NCI-H524 (cell line): ENCODE results near the gene LRP1-AS.
A peak's percentile ranks its signal among the peaks of the same experiment; 100 is the strongest.
"Not testable (repeated sequence)": the region's sequence is repeated elsewhere in the genome, so short reads cannot be mapped to it uniquely, and the experiment has no call there.

Experiments
- DNase-seq, 2 experiments: peaks; one replicate each; lab custom pipeline; 2025; lab: John Stamatoyannopoulos, UW

The LRP1-AS gene

DNA sequence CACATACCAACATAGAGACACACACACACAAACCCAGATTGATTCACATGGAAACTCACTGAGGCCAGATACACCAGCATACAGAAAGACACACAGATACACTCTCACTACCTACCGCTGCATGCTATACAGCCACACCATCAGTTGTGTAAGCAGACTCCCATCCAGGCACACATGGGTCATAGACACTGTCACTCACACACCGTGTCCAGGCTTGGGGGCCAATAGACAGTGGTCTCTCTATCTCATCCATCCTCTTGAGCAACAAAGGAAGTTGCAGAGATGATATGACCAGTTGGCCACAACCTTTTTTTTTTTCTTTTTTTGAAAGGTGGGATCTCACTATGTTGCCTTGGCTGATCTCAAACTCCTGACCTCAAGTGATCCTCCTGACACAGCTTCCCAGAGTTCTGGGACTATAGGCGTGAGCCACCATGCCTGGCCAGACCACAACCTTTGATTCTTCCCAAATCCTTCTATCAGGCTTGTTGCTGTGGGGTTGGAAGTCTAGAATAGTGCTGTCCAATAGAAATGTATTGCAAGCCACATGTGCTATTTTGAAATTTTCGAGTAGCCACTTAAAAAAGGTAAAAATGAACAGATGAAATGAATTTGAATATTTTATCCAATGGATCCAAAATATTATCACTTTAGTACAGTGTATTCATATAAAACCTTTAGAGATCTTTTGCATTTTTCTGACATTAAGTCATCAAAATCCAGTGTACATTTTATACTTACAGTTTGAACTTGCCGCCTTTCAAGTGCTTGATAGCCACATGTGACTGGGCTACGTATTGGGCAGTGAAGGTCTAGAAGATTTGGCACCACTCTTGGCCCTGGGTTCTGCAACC lies 7.4 kb downstream of the LRP1-AS start:
- no peak for DNase-seq

DNA sequence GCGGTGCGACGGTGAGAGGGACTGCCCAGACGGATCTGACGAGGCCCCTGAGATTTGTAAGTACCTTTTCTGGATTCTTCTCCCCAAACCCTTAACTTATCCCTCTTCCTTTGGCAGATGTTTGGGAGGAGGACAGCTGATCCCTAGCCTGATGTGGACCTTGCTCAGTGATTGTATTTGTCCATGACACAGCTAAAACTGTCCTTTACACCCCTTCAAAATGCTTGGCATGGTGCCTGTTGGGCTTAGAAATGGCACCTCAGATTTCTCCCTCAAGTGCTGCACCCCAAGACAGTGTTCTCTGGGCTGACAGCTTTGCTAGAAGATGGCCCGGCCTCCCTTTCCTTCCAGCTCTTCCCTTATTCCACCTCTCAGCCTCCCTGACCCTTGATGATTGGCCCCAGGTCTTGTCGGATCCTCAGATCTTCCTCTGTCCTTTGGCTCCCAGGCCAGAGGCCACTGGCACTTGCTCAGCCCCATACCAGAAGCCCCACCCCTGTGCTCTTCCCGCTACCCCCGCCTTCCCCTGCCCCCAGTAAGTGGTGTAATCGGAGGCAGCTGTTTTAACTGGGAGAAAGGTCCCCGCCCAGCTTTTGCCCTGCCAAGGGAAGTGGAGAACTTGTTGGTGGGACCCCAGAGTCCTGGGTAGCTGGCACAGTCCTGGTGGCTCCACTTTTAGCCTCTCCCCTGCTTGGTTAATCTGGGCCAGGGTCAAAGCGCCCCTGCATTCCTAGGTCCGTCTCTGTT lies 8.7 kb downstream of the LRP1-AS start:
- DNase-seq, result no peak

DNA sequence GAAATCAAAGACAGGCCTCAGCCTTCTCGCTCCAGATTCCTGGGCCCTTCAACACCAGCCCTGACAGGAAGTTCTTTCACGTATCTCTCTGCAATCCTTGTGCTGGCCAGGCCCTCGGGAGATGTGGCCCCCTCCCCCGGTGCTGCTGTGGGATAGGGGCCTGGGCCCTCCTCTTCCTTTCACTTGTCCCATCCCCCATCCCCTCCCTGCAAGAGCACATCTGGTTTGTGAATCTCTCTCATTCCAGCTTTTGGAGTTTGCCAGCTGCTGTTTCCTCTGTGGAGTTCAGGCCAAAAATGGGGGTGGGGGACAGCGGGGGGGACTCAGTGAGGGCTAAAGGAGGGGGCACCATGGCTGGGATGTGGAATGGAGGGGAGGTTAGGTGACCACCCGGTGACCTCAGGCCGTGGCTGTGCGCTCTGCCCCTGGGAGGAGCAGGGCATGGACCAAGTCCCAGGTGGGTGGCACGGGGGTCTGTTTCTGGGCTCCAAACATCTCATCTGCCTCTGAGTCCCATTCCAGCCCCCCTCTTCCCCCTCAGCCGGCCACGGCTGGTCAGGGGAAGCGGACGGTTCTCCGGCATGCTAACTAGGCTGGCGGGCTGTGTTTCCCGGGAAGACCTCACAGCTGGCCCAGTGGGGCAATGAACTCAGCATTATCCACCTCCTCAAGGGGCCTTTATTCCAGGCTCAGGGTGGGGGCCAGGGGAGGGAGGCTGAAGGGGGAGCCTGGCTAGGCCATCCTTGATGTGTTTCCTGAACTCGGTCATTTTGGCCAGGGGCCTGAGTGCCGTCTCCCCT lies 11.7 kb downstream of the LRP1-AS start:
- DNase-seq, result no peak

DNA sequence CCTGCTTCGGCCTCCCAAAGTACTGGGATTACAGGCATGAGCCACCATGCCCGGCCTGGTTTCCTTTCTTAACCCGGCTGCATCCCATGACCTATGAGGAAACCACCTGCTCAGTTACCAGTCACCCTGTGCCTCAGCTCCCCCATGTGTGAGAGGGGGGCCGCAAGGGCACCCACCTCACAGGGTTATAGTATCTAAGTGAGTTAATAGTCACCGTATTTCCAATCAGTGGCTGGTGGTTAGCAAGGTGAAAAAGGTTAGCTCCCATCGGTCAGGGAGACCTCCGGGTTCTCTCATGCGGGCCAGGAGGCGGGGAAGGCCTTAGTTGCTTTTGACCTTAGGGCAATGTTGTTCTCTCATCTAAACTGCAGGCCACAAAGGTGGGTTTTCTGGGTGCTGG lies 12.5 kb downstream of the LRP1-AS start:
- DNase-seq, result no peak

DNA sequence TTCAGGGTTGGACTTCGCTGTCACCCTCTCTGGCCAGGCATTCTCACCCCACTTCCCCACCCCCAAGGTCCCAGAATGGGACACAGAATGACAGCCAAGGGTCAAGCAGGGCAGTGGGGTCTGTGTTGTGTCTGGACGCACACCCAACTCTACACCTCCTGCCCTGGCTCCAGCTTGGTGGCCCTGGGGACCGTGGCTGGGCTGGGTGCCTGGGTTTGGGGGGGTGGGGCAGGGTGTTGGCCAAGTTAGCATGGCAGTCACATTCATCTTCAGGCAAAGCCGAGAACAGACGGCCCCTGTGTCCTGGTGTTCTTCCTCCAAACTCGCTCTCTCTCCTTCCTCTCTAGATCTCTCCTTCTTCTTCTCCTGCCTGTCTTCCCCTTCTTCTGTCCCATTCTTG lies 13.5 kb downstream of the LRP1-AS start:
- no peak for DNase-seq

DNA sequence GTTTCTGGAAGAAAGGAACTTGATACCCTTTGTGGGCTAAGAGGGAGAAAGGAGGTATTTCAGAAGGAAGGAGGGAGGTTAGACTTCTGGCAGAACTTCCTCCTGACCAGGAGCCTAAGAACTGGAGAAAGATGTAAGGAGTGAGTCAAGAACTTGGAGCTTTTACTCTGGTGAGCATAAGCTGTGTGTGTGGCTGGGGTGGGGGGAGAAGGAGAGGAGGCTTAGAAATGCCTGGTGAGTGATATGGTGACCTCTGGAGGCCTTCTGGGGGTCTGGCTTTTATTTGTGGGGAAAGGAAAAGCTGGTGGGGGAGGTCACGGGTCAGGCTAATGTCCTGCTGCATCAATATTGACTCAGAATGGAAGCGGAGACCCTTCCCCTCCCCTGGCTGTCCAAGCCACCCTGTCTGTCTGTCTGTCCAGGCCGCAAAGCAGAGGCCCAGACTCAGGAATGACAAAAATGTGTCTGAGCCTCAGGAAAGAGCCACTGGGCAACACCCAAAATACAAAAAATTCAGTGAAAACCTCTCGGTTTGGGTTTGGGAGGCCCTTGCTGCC lies 14.3 kb downstream of the LRP1-AS start:
- no peak for DNase-seq

DNA sequence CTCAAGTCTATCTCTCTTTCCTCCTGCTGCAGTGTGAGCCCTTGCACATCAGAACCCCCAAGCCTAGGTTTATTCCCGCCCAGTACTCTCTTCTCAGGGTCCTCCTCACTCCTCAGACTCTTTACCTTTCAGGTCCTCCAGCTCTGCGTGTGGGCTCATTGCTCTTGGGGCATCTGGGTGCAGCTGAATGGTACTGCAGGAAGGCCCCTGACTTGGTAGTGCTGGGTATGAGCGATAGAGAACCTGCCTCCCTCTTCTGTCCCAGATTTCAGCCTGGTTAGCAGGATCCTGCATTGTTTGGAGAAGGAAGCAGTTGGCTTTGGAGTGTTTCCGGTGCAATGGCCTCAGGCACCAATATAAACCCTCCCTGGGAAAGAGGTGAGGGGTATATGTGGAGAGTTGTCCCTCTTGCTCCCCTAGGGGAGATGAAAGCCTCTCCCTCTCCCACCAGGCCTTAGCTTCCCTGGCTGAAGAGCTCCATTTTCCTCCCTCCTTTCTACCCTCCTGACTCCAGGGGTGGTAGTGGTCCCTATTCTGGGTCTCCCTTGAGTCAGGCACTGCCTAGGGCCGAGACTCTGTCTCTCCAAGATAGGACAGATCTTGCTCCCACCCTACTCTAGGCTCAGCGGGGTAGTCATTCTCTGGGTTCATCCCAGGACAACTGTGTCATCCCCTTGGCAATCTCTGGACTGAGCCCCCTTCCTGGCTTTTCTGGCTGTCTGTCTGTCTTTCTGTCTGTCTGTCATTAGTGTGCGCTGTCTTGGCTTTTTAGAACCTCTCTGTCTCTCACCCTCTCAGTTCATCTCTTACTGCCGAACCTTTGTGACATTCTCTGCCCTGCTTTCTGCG lies 15.3 kb downstream of the LRP1-AS start:
- no peak for DNase-seq

DNA sequence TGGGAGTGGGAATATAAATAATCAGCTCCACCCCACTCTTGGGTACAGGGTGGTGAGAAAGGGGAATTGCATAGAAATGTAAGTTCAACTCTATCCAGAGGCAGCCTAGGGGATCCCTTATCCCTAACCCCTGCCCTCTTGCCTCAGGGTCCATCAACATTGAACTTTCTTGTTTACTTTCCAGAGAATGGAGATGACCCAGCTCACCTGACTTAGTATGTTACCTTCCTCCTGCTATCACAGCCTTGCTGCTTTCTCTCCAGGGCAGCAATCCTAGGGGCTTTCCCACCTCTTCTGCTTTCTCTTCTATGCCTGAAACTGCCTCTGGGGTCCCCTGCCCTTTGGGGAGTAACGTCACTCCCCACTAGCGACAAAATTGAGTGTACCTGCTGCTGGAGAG lies 16.5 kb downstream of the LRP1-AS start:
- DNase-seq, result no peak

DNA sequence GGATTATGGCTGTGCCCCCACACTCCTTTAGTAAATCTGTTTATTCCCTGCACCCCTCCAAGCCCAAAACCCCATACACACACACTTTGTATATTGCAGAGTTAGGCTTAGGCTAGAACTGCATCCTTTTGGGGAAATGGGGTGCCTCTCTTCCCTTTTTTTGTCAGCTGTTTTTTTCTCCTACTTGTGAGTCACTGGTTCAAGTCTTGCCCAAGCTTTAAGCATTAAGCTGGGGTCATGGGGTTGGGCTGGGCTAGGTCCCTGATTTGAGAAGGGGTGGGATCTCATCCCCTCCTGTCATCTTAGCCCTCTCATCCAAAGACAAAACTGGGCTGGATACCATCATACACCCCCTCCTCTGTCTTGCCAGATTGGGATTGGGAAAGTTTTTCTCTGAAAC lies 17.5 kb downstream of the LRP1-AS start:
- DNase-seq, result no peak

DNA sequence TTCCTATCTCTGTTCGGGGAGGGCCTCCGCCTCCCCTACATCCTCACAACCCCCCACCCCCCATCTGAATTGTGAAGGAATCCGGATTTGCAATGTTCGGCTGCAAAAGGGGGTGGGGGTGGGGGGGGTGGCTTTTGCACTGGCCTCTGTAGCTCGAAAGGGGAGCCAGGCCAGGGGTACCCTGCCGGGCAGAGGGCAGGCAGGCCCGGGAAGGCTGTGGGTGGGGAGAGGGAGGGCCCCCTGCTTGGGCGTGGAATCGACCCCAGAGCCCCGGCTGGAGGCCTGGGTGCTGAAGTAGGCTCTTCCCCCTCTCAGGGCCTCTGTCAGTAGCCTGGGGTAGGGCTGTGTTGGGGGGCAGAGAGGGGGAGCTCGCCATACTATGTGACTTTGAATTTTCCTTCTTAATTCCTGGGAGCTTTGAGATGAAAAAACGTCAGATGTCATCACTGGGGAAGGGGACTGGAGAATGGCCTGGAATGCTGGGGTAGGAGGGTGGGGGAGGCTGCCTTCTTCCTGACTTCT lies 18.0 kb downstream of the LRP1-AS start:
- DNase-seq, result no peak

DNA sequence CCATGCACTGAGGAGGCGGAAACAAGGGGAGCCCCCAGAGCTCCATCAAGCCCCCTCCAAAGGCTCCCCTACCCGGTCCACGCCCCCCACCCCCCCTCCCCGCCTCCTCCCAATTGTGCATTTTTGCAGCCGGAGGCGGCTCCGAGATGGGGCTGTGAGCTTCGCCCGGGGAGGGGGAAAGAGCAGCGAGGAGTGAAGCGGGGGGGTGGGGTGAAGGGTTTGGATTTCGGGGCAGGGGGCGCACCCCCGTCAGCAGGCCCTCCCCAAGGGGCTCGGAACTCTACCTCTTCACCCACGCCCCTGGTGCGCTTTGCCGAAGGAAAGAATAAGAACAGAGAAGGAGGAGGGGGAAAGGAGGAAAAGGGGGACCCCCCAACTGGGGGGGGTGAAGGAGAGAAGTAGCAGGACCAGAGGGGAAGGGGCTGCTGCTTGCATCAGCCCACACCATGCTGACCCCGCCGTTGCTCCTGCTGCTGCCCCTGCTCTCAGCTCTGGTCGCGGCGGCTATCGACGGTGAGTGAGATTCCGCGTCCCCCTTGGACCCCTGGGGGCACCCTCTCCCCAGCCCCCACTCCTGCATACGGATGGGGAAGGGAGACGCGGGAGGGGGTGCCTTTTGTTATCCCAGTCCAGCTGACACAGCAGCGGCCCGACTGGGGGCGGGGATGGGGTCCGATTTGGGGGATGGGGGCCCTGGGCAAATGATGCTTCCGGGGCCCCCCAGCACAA lies 18.7 kb downstream of the LRP1-AS start:
- DNase-seq, result peak in 1 of 2 experiments; percentile 29

DNA sequence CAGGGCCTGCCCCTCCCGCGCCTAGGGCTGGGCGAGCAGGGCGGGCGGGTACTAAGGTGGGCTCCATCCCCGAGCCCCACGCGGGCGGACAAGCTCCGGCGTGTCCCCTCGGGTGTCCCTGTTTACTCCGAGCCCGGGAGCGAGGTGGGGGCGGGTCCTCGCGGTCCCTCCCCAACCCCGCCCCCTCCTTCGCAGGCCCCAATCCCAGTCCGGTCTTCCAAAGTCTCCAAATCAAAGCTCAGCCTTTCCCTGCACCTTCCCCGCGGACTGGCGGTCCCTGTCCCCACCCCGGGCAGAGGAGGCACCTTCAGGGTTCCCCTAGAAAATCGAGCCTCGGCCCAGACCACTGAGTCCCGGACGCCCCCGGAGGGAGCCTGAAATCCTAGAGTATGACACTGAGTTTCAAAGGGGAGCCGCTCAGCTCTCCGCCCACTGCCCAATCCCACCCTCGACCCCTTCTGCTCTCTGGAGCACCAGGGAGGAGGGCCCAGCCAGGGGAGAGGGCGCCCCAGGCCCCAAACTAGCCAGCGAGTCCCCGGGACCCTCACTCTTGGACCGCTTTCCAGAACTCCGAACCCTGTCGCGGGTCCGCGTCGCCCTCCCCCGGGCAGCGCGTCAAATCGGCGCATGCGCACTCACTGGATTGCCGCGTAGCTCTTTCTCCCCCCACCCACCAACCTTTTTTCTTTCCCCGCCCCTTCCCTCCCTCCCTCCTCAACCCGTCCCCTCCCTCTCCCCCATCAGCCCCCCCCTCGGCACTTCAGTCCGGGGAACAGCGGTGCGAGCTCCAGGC lies 19.5 kb downstream of the LRP1-AS start, which contains the start of gene LRP1:
LRP1 (plus strand) TSS at position 758 of the 793 bp plus-strand sequence. CDS start 482 bp downstream, outside the sequence.
- peak; percentile 53 to 82 for DNase-seq

DNA sequence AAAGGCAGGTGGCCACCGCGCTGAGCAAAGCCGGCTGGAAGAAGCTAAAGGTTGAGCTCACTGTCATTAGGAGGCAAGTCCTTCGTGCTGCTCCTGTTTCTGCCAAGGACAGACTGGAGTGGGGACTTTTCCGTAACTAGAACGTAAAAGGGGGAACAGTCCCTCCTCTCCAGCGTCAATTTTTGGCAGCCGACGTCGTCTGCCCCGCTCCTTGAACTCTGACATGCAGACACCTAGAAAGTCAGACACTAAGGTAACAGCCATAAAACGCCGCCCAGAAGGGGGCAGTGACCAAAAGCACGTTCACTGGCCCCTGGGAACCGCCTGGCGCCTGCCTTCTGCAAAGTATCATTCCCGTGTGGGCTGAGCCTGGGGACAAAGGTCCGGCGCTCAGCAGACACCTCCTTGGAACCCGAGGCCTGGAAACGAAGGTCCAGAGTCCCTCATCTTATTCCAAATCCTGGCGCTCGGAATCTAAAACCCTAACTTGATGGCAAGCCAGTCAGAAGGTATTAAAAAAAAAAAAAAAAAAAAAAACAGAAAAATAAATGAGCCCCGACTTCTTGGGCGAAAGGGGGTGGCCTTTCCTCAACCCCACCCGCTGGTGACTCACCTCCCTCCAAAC lies 20.2 kb downstream of the LRP1-AS start:
- peak; percentile 38 to 68 for DNase-seq

DNA sequence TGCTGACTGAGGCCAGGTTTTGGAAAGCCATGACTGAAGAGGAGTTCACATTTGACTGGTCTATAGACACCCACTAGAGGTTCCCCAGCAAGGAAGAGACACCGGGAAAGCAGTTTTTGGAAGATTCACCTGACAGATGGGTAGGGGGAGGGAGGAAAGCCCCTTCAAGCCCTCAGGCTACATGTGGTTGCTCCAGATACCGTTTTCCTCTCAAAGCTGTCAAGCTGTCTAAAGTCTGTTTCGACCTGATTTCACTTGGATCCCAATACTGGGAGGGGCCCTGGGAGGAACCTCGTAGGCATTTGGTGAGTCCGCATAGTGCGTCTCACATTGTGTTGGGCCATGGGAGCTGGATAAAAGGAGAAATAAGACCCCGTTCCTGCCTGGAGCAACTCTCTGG lies 20.9 kb downstream of the LRP1-AS start:
- peak; percentile 74 to 90 for DNase-seq

DNA sequence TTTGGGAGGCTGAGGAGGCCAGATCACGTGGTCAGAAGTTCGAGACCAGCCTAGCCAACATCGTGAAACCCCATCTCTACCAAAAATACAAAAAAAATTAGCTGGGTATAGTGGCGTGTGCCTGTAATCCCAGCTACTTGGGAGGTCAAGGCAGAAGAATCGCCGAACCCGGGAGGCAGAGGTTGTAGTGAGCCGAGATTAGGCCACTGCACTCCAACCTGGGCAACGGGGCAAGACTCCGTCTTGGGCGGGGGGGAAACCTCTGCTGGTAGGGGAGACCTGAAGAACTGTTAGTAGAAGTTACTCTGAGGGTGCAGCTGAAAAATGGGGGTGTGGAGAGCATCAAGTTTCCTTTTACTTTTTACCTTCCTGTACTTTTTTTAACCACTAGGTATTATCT lies 21.4 kb downstream of the LRP1-AS start:
- DNase-seq, result no peak

DNA sequence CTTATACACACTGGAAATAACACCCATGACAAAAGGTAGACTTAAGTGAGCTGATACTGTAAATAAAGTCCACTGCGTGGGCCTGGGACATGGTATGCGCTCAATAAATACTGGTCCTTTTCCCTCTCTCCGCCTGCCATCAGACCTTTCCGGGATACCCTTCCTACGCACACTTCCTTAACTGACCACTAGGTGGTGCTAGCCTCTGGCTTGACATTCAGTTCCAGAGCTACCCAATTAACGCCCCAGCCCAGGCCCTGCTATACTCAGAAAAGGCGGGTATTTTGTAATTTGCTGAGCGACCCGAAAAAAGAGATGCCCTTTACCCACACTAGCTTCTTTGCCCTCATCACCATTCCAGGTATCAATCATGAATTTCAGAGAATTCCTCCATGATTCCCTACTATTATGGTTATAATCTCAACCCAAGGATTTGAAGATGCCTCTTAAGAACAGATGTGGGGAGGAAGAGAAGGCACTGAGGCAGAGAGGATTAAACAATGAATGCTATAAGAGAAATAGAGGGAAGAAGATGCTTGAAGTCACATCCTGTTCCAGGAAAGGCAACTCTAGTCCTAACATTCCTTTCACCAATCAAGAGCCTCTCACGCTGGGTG lies 23.1 kb downstream of the LRP1-AS start:
- peak; percentile 50 to 76 for DNase-seq

DNA sequence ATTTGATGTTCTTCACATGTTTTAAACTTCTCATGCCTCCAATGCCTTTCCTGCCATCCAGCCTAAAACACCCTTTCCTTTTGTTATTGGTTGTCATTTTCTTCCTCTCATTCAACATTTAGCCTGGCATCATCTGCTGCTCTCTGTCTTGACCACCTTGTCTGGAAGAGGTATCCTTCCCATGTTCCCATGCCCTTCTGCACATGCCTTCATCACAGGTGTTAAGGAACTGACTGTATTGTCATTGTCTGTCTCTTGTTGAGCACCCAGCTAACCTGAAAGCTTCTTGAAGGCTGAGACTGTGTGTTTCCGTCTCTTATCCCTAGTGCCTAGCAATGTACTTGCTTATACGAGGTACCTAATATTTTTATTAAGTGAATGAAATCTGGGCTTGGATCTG lies 23.6 kb downstream of the LRP1-AS start:
- DNase-seq, result no peak

DNA sequence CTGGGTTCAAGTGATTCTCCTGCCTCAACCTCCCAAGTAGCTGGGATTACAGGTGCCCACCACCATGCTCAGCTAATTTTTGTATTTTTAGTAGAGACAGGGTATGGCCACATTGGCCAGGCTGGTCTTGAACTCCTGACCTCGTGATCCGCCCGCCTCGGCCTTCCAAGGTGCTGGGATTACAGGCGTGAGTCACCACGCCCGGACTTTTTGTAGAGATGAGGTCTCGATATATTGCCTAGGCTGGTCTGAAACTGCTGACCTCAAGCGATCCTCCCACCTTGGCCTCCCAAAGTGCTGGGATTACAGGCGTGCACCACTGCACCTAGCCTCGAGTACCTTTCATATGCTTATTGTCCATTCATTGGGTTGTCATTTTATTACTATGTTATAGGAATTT lies 26.7 kb downstream of the LRP1-AS start:
- DNase-seq, result not testable (repeated sequence)
